HEK293 (cell line): Measurements from ENCODE around the gene CD68.

Experiments used
- BCL11A ChIP-seq: fragments of 450-650 bp; formaldehyde crosslinking; IDR thresholded peaks from 2 replicates; pipeline ENCODE4 v1.5.1; 2016; ENCODE audit warnings: low read depth, missing biosample characterization, missing genetic modification characterization
- GLIS1 ChIP-seq: fragments of 450-650 bp; formaldehyde crosslinking; IDR thresholded peaks from 2 replicates; pipeline ENCODE4 v1.5.1; 2016; ENCODE audit warnings: missing biosample characterization, missing genetic modification characterization
- GLIS2 ChIP-seq: fragments of 450-650 bp; formaldehyde crosslinking; IDR thresholded peaks from 2 replicates; pipeline ENCODE4 v1.5.1; 2016; ENCODE audit warnings: missing biosample characterization, missing genetic modification characterization
- KLF1 ChIP-seq: fragments of 450-650 bp; formaldehyde crosslinking; IDR thresholded peaks from 2 replicates; pipeline ENCODE4 v1.5.1; 2016; ENCODE audit warnings: missing biosample characterization, missing genetic modification characterization
- OVOL3 ChIP-seq: fragments of 450-650 bp; formaldehyde crosslinking; IDR thresholded peaks from 2 replicates; pipeline ENCODE4 v1.5.1; 2016; ENCODE audit warnings: missing biosample characterization, missing genetic modification characterization
- SP7 ChIP-seq: fragments of 450-650 bp; formaldehyde crosslinking; IDR thresholded peaks from 2 replicates; pipeline ENCODE4 v1.5.1; 2016; ENCODE audit warnings: missing biosample characterization, missing genetic modification characterization
- ZBTB1 ChIP-seq: fragments of 450-650 bp; formaldehyde crosslinking; IDR thresholded peaks from 2 replicates; pipeline ENCODE4 v1.5.1; 2016; ENCODE audit warnings: missing biosample characterization, missing genetic modification characterization
- ZBTB8A ChIP-seq: fragments of 450-650 bp; formaldehyde crosslinking; IDR thresholded peaks from 2 replicates; pipeline ENCODE4 v1.5.1; 2016; ENCODE audit warnings: missing biosample characterization, missing genetic modification characterization
- ZNF202 ChIP-seq: fragments of 450-650 bp; formaldehyde crosslinking; IDR thresholded peaks from 2 replicates; pipeline ENCODE4 v1.5.1; 2016; ENCODE audit warnings: missing biosample characterization, missing genetic modification characterization, borderline replicate concordance
- ZNF335 ChIP-seq: fragments of 450-650 bp; formaldehyde crosslinking; conservative IDR thresholded peaks from 2 replicates; pipeline ENCODE4 v1.5.1; 2016; ENCODE audit warnings: missing biosample characterization, missing genetic modification characterization
- ZNF341 ChIP-seq: fragments of 450-650 bp; formaldehyde crosslinking; IDR thresholded peaks from 2 replicates; pipeline ENCODE4; 2016; ENCODE audit warnings: low read depth, missing biosample characterization, missing genetic modification characterization
- ZNF354C ChIP-seq: fragments of 450-650 bp; formaldehyde crosslinking; IDR thresholded peaks from 2 replicates; pipeline ENCODE4 v1.5.1; 2016; ENCODE audit warnings: missing biosample characterization, missing genetic modification characterization, low read depth, borderline replicate concordance
- ZNF366 ChIP-seq: fragments of 450-650 bp; formaldehyde crosslinking; conservative IDR thresholded peaks from 2 replicates; pipeline ENCODE4 v1.5.1; 2016; ENCODE audit warnings: missing biosample characterization, missing genetic modification characterization
- ZNF561 ChIP-seq: fragments of 450-650 bp; IDR thresholded peaks from 2 replicates; pipeline ENCODE4 v1.5.1; 2018; ENCODE audit warnings: missing biosample characterization, missing genetic modification characterization, borderline replicate concordance
- ZNF624 ChIP-seq: fragments of 450-650 bp; formaldehyde crosslinking; IDR thresholded peaks from 2 replicates; pipeline ENCODE4 v1.5.1; 2017; ENCODE audit warnings: missing biosample characterization, missing genetic modification characterization
- ZNF670 ChIP-seq: fragments of 450-650 bp; formaldehyde crosslinking; IDR thresholded peaks from 2 replicates; pipeline ENCODE4 v1.5.1; 2016; ENCODE audit warnings: missing biosample characterization, missing genetic modification characterization, low read depth
- ZNF777 ChIP-seq: fragments of 450-650 bp; formaldehyde crosslinking; IDR thresholded peaks from 2 replicates; pipeline ENCODE4 v1.5.1; 2017; ENCODE audit warnings: missing biosample characterization, missing genetic modification characterization, borderline replicate concordance
- TF ChIP-seq, protein P1 (sequence below): fragments of 450-650 bp; formaldehyde crosslinking; optimal IDR thresholded peaks from 2 replicates; pipeline ENCODE3; 2016; ENCODE audit warnings: missing biosample characterization, mild to moderate bottlenecking, missing genetic modification characterization
- TF ChIP-seq, protein P2 (sequence below): fragments of 450-650 bp; formaldehyde crosslinking; conservative IDR thresholded peaks from 2 replicates; pipeline ENCODE4 v1.5.1; 2016; ENCODE audit warnings: low read depth, missing biosample characterization, missing genetic modification characterization
- TF ChIP-seq, protein P3 (sequence below): fragments of 450-650 bp; formaldehyde crosslinking; IDR thresholded peaks from 2 replicates; pipeline ENCODE4 v1.5.1; 2016; ENCODE audit warnings: missing biosample characterization, missing genetic modification characterization
- TF ChIP-seq, protein P4 (sequence below): fragments of 450-650 bp; formaldehyde crosslinking; IDR thresholded peaks from 2 replicates; pipeline ENCODE4 v1.5.1; 2016; ENCODE audit warnings: missing biosample characterization, missing genetic modification characterization, low read depth
- TF ChIP-seq, protein P5 (sequence below): fragments of 450-650 bp; formaldehyde crosslinking; IDR thresholded peaks from 2 replicates; pipeline ENCODE4 v1.5.1; 2016; ENCODE audit warnings: missing biosample characterization, missing genetic modification characterization

The CD68 gene

DNA sequence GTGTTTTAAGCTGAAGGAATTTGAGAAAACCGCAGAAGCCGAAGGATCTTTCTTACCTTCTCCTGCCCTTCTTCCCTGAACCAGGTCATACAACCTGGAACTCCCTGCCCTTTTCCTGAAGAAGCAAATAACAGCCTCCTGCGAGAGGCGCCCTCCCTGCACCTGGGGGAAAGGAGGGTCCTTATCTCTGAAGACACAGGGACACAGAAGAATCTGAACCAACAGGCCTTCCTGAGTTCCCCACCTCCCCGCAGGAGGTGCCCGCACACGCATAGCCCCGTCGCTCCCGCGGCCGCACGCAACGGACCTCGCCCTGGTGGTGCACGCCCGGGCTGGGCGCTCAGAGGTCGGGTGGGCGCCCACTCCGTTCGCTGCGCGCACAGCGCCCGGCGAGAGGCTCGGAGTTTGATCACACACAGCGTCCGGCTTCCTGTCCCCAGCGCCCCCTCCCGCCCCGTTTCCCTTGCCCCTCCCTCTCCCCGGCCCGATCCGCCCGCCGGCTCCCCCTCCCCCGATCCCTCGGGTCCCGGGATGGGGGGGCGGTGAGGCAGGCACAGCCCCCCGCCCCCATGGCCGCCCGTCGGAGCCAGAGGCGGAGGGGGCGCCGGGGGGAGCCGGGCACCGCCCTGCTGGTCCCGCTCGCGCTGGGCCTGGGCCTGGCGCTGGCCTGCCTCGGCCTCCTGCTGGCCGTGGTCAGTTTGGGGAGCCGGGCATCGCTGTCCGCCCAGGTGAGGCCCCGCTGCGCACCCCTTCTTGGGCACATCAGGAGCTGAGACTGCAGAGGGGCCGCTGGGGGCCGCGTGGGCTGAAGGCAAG lies 30.6 kb upstream of the CD68 start, which contains the start of gene TNFSF12 (continued):
- 0 out of 2 replicates have a peak, but pooled peaks have one; percentile 33 for TF ChIP-seq ZBTB1
- 0 out of 2 replicates have a peak, but pooled peaks have one; percentile 20 for TF ChIP-seq GLIS2 (tag by site-specific recombination)
- no peak for TF ChIP-seq ZNF202 (tag by site-specific recombination)
- peak; percentile 18; the same call in 1 of the 2 replicates for TF ChIP-seq ZNF341 (tag by site-specific recombination)
- TF ChIP-seq OVOL3 (tag by site-specific recombination), result no peak
- TF ChIP-seq, protein P1, sequence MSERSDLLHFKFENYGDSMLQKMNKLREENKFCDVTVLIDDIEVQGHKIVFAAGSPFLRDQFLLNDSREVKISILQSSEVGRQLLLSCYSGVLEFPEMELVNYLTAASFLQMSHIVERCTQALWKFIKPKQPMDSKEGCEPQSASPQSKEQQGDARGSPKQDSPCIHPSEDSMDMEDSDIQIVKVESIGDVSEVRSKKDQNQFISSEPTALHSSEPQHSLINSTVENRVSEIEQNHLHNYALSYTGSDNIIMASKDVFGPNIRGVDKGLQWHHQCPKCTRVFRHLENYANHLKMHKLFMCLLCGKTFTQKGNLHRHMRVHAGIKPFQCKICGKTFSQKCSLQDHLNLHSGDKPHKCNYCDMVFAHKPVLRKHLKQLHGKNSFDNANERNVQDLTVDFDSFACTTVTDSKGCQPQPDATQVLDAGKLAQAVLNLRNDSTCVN, result peak; percentile 69
- TF ChIP-seq, protein P2, sequence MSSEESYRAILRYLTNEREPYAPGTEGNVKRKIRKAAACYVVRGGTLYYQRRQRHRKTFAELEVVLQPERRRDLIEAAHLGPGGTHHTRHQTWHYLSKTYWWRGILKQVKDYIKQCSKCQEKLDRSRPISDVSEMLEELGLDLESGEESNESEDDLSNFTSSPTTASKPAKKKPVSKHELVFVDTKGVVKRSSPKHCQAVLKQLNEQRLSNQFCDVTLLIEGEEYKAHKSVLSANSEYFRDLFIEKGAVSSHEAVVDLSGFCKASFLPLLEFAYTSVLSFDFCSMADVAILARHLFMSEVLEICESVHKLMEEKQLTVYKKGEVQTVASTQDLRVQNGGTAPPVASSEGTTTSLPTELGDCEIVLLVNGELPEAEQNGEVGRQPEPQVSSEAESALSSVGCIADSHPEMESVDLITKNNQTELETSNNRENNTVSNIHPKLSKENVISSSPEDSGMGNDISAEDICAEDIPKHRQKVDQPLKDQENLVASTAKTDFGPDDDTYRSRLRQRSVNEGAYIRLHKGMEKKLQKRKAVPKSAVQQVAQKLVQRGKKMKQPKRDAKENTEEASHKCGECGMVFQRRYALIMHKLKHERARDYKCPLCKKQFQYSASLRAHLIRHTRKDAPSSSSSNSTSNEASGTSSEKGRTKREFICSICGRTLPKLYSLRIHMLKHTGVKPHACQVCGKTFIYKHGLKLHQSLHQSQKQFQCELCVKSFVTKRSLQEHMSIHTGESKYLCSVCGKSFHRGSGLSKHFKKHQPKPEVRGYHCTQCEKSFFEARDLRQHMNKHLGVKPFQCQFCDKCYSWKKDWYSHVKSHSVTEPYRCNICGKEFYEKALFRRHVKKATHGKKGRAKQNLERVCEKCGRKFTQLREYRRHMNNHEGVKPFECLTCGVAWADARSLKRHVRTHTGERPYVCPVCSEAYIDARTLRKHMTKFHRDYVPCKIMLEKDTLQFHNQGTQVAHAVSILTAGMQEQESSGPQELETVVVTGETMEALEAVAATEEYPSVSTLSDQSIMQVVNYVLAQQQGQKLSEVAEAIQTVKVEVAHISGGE, result peak; percentile 33; the same call in 1 of the 2 replicates
- no peak for TF ChIP-seq ZNF624 (tag by site-specific recombination)
- TF ChIP-seq, protein P3, sequence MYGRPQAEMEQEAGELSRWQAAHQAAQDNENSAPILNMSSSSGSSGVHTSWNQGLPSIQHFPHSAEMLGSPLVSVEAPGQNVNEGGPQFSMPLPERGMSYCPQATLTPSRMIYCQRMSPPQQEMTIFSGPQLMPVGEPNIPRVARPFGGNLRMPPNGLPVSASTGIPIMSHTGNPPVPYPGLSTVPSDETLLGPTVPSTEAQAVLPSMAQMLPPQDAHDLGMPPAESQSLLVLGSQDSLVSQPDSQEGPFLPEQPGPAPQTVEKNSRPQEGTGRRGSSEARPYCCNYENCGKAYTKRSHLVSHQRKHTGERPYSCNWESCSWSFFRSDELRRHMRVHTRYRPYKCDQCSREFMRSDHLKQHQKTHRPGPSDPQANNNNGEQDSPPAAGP, result peak; percentile 47; the same call in 1 of the 2 replicates
- peak; percentile 47; the same call in 1 of the 2 replicates for TF ChIP-seq GLIS1 (tag by site-specific recombination)
- TF ChIP-seq KLF1 (tag by site-specific recombination), result peak; percentile 63; the same call in 1 of the 2 replicates
- TF ChIP-seq, protein P4, sequence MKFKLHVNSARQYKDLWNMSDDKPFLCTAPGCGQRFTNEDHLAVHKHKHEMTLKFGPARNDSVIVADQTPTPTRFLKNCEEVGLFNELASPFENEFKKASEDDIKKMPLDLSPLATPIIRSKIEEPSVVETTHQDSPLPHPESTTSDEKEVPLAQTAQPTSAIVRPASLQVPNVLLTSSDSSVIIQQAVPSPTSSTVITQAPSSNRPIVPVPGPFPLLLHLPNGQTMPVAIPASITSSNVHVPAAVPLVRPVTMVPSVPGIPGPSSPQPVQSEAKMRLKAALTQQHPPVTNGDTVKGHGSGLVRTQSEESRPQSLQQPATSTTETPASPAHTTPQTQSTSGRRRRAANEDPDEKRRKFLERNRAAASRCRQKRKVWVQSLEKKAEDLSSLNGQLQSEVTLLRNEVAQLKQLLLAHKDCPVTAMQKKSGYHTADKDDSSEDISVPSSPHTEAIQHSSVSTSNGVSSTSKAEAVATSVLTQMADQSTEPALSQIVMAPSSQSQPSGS, result no peak
- TF ChIP-seq ZNF366, result no peak
- peak; percentile 49; the same call in 1 of the 2 replicates for TF ChIP-seq ZNF561 (tag by site-specific recombination)
- TF ChIP-seq, protein P5, sequence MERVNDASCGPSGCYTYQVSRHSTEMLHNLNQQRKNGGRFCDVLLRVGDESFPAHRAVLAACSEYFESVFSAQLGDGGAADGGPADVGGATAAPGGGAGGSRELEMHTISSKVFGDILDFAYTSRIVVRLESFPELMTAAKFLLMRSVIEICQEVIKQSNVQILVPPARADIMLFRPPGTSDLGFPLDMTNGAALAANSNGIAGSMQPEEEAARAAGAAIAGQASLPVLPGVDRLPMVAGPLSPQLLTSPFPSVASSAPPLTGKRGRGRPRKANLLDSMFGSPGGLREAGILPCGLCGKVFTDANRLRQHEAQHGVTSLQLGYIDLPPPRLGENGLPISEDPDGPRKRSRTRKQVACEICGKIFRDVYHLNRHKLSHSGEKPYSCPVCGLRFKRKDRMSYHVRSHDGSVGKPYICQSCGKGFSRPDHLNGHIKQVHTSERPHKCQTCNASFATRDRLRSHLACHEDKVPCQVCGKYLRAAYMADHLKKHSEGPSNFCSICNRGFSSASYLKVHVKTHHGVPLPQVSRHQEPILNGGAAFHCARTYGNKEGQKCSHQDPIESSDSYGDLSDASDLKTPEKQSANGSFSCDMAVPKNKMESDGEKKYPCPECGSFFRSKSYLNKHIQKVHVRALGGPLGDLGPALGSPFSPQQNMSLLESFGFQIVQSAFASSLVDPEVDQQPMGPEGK (tag by site-specific recombination), result peak; percentile 35; the same call in 1 of the 2 replicates
- TF ChIP-seq ZNF777 (tag by site-specific recombination), result no peak
- no peak for TF ChIP-seq ZNF354C (tag by site-specific recombination)
- peak; percentile 69 for TF ChIP-seq ZNF335 (tag by site-specific recombination)
- TF ChIP-seq ZBTB8A (tag by site-specific recombination), result peak; percentile 94
- TF ChIP-seq SP7 (tag by site-specific recombination), result 0 out of 2 replicates have a peak, but pooled peaks have one; percentile 26
- no peak for TF ChIP-seq ZNF670
- no peak for TF ChIP-seq BCL11A (tag by site-specific recombination)
